GM19099 (cell line): ENCODE measurements around the gene CGNL1.

Experiments used
- POLR2A ChIP-seq: IDR thresholded peaks from 3 replicates; pipeline ENCODE4 v1.6.1; 2011; ENCODE audit warnings: low read depth; ENCODE audit not compliant: insufficient read length; ENCODE audit errors: extremely low read depth

The CGNL1 gene

DNA sequence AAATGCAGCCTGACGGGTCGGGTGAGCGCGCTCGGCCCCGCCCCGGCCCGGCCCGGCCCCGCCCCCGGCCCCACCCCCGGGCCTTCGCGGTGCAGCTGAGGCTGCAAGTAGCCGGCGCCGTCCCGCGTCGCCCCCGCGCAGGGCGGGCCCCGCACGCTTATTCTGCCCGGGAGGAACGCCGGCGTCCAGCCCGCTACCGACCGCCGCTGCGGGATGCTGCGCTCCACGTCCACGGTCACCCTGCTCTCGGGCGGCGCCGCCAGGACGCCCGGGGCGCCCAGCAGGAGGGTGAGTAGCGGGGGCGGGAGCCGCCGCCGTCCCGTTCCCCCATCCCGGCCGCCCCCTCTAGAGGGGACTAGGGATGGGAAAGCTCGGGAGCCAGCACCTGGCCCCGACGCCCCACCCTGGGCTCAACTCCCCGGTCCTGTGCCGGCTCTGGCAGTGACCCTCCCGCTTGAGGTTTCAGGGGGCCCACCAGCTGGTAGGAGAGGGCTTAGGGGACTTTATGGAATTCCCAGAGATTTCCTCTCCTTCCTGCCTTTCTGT, 215.6 kb downstream of the CGNL1 start, which contains the start of gene MYZAP:
MYZAP (plus strand) TSS at position 83 of the 546 bp plus-strand sequence; CDS start at position 214, 131 bp downstream.
- no peak for TF ChIP-seq POLR2A

DNA sequence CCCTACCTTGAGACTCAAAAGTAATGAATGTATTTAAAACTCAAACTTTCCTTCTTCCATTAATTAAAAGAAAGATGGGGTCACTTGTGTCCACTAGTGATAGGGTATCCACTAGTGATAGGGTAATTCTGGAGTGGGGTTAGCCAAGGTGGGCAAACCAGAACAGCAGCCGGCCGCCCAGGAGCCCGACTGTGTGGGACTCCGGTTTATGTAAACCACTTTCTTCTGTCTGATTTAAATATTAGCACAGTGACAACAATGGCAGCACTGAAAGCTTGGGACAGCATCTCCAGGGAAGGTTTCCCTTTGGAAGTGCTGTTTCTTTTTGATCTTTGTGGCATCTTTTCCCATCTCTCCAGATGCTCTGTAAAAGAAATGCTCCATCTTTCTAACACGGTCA, 216.1 kb downstream of the CGNL1 start:
- TF ChIP-seq POLR2A = no peak

DNA sequence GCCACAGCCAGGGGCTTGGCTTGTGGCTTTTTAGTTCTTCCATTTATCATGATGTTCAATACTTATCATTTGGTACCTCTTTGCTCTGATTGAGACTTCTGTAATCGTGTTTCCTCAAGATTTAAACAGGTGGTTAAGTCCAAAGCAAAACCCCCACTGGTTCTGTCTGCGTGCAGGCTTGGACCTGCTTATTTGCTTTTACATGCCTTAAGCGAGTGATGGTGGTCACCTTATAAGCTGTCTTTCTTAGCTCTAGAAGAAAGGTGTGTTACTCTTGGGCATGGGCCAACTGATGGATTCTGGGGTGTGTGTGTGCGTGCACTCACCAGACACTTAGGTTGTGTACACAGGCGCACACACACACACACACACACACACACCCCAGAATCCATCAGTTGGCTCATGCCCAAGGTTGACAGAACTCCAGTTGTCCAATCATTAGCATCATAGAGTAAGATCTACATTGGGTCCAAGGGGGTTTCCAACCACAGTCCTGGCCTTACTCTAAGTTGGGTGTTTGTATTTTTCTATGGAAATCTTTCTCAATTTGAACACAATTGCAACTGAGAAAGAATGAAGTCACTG, 216.6 kb downstream of the CGNL1 start:
- no peak for TF ChIP-seq POLR2A

DNA sequence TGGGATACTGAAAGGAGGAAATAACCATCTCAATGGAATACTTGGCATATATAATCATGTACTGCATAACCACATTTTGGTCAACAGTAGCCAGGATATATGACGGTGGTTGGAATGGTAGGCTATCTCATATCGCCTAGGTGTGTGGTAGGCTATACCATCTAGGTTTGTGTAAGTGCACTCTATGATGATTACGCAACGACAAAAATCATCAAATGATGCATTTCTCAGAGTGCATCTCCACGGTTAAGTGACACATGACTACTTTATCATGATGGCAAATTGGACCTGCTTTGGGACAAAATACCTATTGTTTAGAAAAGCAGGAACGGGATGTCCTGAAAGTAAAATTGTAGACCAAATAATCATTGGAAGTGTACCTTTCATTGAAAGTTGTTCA, 218.2 kb downstream of the CGNL1 start:
- TF ChIP-seq POLR2A = no peak

DNA sequence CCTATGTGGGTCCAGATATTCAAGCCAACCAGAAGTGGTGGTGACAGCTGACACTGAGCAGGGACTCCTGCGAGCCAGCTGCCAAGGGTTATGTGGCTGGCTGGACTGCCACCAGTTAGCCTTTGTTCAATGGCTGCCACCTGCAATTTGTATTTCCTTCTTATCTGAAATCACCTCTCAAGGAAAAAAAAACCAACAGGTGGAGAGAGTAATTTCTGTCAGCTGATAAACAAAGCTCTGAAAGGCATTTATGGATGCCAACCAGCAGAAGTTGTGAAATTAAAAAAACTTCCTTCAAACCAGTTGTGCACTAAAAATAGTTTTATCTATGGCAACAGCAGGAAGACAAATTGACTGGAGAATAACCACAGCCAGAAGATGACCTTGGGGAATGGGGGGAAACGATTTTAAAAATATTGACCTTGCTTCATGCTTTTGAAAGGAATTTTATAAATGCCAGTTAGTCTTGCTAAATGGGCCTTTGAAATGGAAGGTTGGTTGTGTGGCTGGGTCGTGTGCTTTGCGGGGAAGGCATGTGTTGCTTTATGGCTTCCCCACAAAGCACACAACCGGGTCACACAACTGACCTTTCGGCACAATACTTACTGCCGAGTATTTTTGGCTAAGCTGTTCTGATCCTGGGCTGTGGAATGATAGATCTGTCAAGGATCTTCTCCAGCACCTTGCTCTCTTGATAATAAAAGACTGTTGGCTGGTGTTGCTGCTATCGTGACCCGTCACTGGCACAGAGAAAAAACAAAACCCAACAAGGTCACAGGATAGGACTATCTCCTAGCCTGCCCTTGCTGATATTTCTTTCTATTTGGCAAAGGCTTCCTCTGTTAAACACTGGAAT, 218.9 kb downstream of the CGNL1 start:
- no peak for TF ChIP-seq POLR2A

DNA sequence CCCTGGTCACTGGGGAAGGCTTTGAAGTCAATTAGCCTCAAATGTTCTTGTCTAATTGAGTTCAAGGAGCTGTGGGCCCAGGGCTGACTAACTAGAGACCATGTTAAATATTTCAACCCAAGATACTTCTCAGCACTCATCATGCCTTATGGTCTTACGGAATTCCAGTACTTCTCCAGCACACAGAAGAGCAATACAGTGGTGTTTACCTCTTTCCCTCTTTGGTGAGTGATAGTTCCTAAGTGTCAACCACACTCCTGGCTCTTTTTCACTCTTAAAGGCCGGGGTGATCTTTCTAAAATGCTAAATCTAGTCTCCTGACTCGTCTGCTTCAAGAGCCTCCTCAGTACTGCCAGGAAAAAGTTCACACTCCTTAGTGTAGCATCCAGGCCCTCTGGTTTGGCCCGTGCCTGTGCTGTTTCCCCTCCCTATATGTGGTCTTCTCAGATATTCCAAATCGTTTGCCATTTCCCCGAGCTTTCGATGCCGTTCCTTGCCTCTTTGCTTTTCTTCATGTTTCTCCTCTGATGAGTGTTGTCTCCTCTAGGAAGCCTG, 220.1 kb downstream of the CGNL1 start:
- TF ChIP-seq POLR2A = no peak

DNA sequence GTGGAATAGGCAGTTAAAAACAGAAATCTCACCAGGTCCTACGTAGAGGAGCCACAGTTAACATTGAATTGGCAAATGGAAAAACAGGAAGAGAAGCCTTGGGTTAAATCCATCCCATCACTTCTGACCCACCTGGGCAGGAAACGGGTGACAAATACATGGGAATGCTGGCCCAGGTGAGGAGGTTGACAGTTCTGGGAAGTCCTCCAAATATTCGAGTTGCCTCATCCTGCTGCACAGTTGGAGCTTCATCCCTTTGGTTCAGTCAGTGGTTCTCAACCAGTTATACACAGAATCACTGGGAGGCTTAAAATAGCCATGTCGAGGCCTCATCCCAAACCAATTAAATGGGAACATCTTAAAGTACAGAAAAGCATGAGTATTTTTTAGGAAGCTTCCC, 220.7 kb downstream of the CGNL1 start:
- TF ChIP-seq POLR2A = no peak

DNA sequence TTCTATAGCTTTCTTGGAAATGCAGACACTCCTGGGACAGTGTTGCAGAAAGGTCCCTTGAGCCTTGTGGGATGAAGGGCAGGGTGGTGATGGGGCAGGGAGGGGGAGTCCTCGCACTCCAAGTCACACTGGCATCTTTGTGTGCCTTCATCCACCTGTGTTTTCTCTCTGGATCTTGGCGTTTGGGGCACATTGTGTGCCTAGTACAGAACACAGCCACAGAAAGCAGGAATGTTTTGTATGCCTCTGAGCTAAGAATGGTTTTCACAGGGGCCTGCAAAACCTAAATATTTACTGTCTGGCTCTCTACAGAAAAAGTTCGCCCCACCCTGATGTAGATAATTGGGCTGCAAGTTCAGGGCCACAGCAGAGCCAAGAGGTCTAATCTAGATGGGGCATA, 221.1 kb downstream of the CGNL1 start:
- TF ChIP-seq POLR2A = no peak

DNA sequence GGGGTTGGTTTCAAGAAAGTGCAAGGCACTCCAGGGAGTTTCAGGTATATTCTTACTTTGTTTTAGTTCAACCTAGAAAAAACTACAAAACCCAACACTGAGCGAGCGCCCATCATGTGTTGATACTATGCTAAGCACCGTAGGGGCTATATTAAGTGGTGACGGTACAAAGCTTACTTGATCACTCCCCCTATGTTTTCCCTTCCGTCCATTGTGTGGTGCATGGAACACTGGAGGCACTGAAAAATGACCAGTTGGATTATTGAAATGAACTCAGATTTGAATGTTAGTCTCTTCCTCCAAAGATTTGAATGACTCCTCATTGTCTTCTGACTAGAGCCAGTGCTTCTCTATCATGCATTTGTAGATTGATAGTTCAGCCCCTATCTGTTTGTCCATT, 222.0 kb downstream of the CGNL1 start:
- no peak for TF ChIP-seq POLR2A

DNA sequence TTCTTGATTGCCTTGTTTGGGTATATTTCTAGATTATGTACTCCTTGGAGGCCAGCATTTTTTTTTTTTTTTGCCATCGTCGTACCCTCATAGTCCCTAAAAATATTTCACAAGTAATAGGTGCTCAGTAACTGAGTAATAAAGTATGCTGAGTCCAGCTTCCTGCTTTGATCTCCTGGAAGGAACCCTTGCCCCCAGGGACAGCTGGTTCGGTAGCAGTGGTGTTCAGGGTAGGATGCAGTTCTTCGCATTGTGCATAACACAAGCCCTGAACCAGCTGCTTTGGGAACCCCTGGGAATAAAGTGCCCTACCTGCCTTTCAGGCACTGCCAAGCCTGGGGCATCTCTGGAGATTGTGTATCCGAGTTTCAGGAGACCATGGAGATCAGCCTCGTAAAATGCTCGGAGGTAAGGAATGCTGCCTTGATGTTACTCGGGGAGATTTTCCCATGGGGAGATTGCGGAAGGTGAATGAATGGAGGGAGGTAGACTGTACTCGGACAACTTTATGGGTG, 223.0 kb downstream of the CGNL1 start:
- no peak for TF ChIP-seq POLR2A

DNA sequence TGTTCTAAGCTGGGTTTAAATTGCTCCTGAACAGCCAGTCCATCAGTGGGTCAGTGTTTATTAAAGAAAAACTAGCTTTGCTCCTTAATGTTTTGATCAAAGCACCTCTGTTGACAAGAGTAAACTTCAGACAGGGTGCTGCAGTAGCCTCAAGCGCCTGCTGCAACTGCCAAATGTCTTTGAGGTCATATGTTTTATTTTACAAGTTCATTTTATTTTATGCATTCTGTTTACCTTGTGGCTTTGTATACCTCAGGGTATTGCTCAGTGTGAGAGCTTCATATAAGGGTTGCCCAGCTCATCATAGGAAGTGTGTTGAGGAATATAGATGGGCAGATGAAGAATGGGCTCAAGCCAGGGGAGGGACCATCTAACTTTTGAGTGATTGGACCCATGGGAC, 223.9 kb downstream of the CGNL1 start:
- TF ChIP-seq POLR2A = no peak
